ENCODE data around the gene DENND5A.
A peak's percentile ranks its signal among the peaks of the same experiment; 100 is the strongest.
"Not testable (repeated sequence)": the region's sequence is repeated elsewhere in the genome, so short reads cannot be mapped to it uniquely, and the experiment has no call there.

Gene DENND5A

GRCh38 chr11:9264316-9265210 is 587 bp downstream of the DENND5A start:
- DNase-seq, result no peak

DNA sequence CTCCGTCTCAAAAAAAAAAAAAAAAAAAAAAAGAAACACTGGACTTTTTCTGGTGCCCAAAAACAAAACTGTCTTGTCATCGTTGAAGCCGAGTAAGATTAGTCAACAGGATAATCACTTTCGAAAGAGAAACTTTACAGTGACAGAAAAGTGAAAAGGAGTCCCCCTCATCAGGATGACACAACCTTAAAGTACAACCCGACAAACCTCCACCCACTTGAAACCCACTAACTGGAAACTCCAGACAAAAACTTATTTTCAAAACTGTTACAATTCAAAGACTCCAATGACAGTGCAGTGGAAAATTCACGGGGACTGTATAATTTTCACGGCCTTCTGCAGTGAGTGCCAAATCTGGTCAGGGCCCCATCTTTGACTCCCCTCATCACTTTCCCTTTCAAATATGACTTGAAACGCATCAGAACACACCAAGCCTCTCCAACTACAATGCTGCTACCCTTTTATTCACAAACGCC is 1.3 kb downstream of the DENND5A start:
- no peak for DNase-seq

- not testable (repeated sequence) for DNase-seq
Observed at GRCh38 chr11:9260838-9261146, 4.4 kb downstream of the DENND5A start.

DNA sequence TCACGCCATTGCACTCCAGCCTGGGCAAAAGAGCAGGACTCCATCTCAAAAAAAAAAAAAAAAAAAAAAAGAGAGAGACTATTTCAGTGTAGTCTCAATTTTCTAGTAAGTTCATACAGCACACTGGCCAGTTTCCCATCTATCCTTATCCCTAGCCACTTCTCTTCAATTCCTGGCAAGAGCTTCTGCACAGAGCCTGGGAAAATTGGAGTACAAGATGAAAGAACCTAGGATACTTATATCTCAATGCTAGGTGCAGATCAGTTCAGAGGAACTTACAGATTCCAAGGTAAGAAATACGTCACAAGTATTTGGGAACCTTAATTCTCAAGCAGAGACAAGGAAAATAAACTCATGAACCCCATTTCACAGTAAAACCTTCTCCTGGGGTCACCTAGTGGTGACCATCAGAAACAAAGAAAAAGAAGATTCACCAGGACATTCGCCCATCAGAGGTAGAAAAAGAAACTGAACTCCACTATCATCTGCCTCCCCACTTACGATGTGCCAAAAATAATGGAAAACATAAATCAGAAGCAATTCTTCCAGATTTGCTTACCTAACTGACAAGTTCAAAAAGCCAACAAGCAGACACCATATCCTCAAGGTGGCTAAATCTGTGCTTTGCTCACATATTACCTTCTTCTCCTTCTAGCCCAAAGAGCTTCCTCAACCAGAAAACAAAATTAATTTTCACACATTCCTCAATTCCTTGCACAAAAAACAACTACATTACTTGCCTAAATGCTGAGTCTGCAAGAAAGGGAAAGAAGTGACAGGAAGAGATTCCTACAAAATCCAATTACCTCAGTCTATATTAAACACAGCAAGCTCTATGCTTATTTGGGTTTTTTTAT is 4.9 kb downstream of the DENND5A start:
- no peak for DNase-seq

- not testable (repeated sequence) for DNase-seq
Observed at GRCh38 chr11:9258279-9258678, 6.9 kb downstream of the DENND5A start.

DNA sequence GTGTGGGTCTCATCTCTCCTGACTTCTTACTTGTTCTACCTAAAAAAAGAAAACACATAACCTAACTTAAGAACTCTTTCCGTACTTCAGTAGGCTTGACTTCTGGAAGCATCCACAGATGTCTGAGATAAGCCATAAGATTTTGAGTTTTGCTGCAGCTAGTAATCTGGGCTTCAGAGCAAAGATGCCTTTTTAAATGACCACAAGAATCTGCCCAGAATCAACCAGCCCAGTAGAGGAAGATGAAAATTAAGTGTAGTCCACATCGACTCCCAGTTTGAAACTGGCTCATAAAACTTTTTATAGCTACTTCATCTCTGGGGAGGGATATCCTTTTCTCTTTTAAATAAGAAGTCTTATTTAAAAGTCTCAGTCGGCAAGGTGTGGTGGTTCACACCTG is 10.7 kb downstream of the DENND5A start:
- DNase-seq, result no peak

GRCh38 chr11:9253086-9253485 is 12.1 kb downstream of the DENND5A start:
- DNase-seq, result no peak

DNA sequence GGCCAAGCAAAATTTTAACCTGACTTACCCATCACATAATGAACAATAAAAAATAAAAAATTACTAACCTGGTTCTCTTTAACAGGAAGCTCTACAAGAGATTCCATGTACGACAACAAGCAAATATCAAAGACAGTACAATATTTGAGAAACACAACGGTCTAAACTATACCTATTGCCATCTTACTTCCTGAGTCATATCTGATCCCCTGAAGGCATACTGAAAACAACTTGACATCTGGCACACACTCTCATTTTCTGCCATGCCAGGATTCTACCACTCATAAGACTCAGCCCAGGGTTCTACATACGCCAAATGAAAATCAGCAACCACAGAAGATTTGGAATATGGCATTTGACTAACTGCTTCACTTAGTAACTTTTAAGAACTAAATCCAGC is 13.8 kb downstream of the DENND5A start:
- peak; percentile 28 for DNase-seq

DNA sequence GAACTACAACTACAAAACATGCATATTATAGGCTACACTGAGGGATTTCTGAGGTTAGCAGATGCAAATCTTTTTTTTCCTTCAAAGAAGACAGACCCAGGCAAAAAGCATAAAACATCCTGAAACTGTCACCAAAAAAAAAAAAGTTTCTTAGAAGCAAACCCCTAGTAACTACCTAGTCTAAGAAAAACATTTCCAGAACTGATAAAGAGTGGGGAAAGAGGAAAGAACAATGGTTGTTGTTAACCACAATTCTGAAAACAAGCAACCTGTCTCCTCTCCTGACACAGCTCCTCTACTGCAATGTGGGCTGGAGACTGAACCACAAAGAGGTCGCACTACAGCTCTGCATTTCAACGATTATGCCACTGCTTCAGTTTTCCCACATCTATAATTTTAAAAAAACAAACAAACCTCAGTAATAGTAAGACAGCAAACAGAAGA is 15.0 kb downstream of the DENND5A start:
- DNase-seq, result no peak

GRCh38 chr11:9249252-9249651 is 15.9 kb downstream of the DENND5A start:
- DNase-seq, result no peak

- DNase-seq, result no peak
Observed at GRCh38 chr11:9247863-9248262, 17.3 kb downstream of the DENND5A start.

DNA sequence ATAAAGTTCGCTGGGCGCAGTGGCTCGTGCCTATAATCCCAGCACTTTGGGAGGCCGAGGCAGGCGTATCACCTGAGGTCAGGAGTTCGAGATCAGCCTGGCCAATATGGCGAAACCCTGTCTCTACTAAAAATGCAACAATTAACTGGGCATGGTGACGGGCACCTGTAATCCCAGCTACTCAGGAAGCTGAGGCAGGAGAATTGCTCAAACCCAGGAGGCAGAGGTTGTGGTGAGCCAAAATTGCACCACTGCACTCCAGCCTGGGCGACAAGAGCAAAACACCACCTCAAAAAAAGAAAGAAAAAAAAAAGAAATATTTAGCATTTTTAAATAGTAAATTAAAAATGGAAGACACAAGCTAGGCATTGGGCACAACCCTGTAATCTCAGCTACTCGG is 28.9 kb downstream of the DENND5A start:
- DNase-seq, result not testable (repeated sequence)

GRCh38 chr11:9232482-9232881 is 32.7 kb downstream of the DENND5A start:
- no peak for DNase-seq

GRCh38 chr11:9231848-9232177 is 33.3 kb downstream of the DENND5A start:
- no peak for DNase-seq

DNA sequence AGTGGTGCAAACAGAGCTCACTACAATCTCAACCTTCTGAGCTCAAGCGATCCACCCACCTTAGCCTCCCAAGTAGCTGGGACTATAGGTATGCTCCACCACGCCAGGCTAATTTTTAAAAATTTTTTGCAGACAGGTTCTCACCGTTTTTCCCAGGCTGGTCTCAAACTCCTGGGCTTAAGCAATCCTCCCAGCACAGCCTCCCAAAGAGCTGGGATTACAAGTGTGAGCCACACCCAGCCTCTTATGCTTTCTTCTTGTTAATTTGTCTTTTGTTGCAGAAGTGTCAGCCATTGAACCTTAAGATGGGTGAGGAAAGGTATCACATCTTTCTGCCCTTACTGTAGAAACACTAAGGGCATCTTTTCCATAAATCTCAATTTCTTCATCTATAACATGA is 34.9 kb downstream of the DENND5A start:
- DNase-seq, result no peak

GRCh38 chr11:9228091-9228490 is 37.1 kb downstream of the DENND5A start:
- DNase-seq, result no peak

- no peak for DNase-seq
Observed at GRCh38 chr11:9225748-9226298, 39.3 kb downstream of the DENND5A start.

DNA sequence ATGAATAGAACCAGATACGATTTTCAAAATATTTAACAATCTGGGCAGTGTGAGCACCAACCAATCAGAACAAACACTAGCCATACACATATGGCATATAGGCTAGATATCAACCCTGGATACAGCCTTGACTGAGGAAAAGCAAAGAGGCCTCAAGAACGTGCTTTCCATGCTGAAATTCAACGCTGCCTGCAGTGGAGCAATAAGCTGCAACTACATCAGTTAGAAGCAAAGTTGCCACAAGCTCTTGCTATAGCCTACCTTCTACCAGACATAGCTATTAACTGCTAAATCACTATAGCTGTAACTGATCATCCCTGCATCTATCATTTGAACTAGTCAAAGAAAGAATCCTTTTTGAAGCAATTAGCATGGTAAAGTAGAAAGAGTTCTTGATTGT is 42.5 kb downstream of the DENND5A start:
- no peak for DNase-seq

DNA sequence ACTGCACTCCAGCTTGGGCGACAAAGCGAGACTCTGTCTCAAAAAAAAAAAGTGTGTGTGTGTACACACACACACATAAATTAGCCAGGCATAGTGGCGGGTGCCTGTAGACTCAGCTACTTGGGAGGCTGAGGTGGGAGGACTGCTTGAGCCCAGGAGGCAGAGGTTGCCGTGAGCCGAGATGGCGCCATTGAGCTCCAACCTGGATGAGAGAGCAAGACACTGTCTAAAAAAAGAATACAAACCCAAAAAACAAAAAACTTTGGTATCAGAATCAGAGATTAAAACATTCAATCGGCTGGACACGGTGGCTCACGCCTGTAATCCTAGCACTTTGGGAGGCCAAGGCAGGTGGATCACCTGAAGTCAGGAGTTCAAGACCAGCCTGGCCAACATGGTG is 44.3 kb downstream of the DENND5A start:
- not testable (repeated sequence) for DNase-seq

- DNase-seq, result no peak
Observed at GRCh38 chr11:9219572-9219971, 45.6 kb downstream of the DENND5A start.

GRCh38 chr11:9219115-9219514 is 46.0 kb downstream of the DENND5A start:
- DNase-seq, result no peak

- no peak for DNase-seq
Observed at GRCh38 chr11:9214765-9215164, 50.4 kb downstream of the DENND5A start.

- DNase-seq, result no peak
Observed at GRCh38 chr11:9211322-9211721, 53.8 kb downstream of the DENND5A start.

DNA sequence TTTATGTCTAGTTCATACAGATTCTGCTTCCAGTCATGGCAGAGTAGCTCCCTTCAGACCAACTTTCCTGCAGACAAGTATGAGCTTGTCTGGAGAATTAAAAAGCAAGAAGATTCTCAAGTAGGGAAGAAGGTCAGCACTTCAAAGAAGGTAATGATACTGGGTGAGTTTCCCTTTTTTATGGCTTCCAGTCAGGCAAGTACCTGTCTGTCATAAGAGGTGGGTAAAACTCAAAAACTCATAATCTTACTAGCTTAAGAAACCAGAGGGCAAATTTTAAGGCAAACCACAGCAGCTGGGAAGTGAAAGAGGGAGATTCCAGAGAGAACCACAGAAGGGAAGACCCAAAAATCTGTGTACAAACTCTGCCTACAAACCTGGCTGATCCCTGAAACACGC is 54.2 kb downstream of the DENND5A start:
- DNase-seq, result no peak

All from NCI-H2171 (cell line).